ENCODE results near the gene DOK7. TPM values are rescaled to one million over a fixed set of nuclear protein-coding genes. Genes with fewer than 3 reads are reported as not detected.

Gene DOK7
- polyA plus RNA-seq, 1 donor (not counting 4 experiments of a cell fraction or from before 2014, with no cell fraction given), result 0.13 TPM

GRCh38 chr4:3445111-3445820 lies 17.8 kb upstream of the DOK7 start:
- no peaks in the 10 kb centered on the region for H3K79me2 ChIP-seq (ENCODE audit: control insufficient read depth, insufficient read depth, low read length)
- H3K4me3 ChIP-seq (ENCODE audit: control insufficient read depth in 2 of 3, extremely low read depth in 1 of 3, insufficient read depth in 2 of 3, low read depth in 1 of 3, low read length in 3 of 3), result no peak overlapping the region
- no peak overlapping the region for H3K4me2 ChIP-seq (ENCODE audit: control insufficient read depth, extremely low read depth, insufficient read depth, low read depth, low read length)
- no peaks in the 10 kb centered on the region for H3K36me3 ChIP-seq (ENCODE audit: control insufficient read depth in 2 of 2, extremely low read depth in 1 of 2, insufficient read depth in 2 of 2, low read length in 2 of 2)
- FAIRE-seq, result no peak
- H3K27ac ChIP-seq (ENCODE audit: control insufficient read depth, insufficient read depth, low read length), result no peak overlapping the region
- no peaks in the 10 kb centered on the region for H3K9me1 ChIP-seq (ENCODE audit: control insufficient read depth, extremely low read depth, insufficient read depth, low read length)
- dilution Hi-C loops (cut with MboI; ENCODE audit: extremely low pct_ligation_motif_present, low sequenced_read_pairs), result no loop called here
- TF ChIP-seq CTCF (optimal IDR thresholded peaks at IDR 0.05 in 1 of 3, IDR thresholded peaks at IDR 0.05 in 1 of 3, conservative IDR thresholded peaks at IDR 0.05 in 1 of 3; ENCODE audit: extremely low read depth in 1 of 3, insufficient read depth in 2 of 3, low read length in 3 of 3), result no peak
- TF ChIP-seq EZH2 (IDR thresholded peaks at IDR 0.05; ENCODE audit: low read length), result no peak
- no peaks in the 10 kb centered on the region for H3K9me3 ChIP-seq (ENCODE audit: control insufficient read depth, low read depth, low read length)
- H3K9ac ChIP-seq (ENCODE audit: control insufficient read depth, extremely low read depth, insufficient read depth, low read length), result no peak overlapping the region
- DNase-seq (ENCODE audit: low read depth, low spot score), result no peak
- H2AFZ ChIP-seq (ENCODE audit: control insufficient read depth, low read length), result no peak overlapping the region
- no peaks in the 10 kb centered on the region for H4K20me1 ChIP-seq (ENCODE audit: control insufficient read depth, extremely low read depth, insufficient read depth, low read length)
- H3K4me1 ChIP-seq (ENCODE audit: control insufficient read depth, extremely low read depth, insufficient read depth, low read length), result peaks cover 6% of the 10 kb centered on the region
- no peaks in the 10 kb centered on the region for H3K27me3 ChIP-seq (ENCODE audit: control insufficient read depth, extremely low read depth, insufficient read depth, low read length)

GRCh38 chr4:3445829-3446545 lies 17.1 kb upstream of the DOK7 start:
- dilution Hi-C loops (cut with MboI; ENCODE audit: extremely low pct_ligation_motif_present, low sequenced_read_pairs), result no loop called here
- no peaks in the 10 kb centered on the region for H3K36me3 ChIP-seq (ENCODE audit: control insufficient read depth in 2 of 2, extremely low read depth in 1 of 2, insufficient read depth in 2 of 2, low read length in 2 of 2)
- no peak for DNase-seq (ENCODE audit: low read depth, low spot score)
- H3K4me2 ChIP-seq (ENCODE audit: control insufficient read depth, extremely low read depth, insufficient read depth, low read depth, low read length), result no peak overlapping the region
- H2AFZ ChIP-seq (ENCODE audit: control insufficient read depth, low read length), result no peak overlapping the region
- H3K9me1 ChIP-seq (ENCODE audit: control insufficient read depth, extremely low read depth, insufficient read depth, low read length), result no peaks in the 10 kb centered on the region
- no peak for TF ChIP-seq CTCF (optimal IDR thresholded peaks at IDR 0.05 in 1 of 3, IDR thresholded peaks at IDR 0.05 in 1 of 3, conservative IDR thresholded peaks at IDR 0.05 in 1 of 3; ENCODE audit: extremely low read depth in 1 of 3, insufficient read depth in 2 of 3, low read length in 3 of 3)
- TF ChIP-seq EZH2 (IDR thresholded peaks at IDR 0.05; ENCODE audit: low read length), result no peak
- no peaks in the 10 kb centered on the region for H3K9me3 ChIP-seq (ENCODE audit: control insufficient read depth, low read depth, low read length)
- no peaks in the 10 kb centered on the region for H4K20me1 ChIP-seq (ENCODE audit: control insufficient read depth, extremely low read depth, insufficient read depth, low read length)
- H3K4me1 ChIP-seq (ENCODE audit: control insufficient read depth, extremely low read depth, insufficient read depth, low read length), result peaks cover 2% of the 10 kb centered on the region
- no peaks in the 10 kb centered on the region for H3K27me3 ChIP-seq (ENCODE audit: control insufficient read depth, extremely low read depth, insufficient read depth, low read length)
- H3K4me3 ChIP-seq (ENCODE audit: control insufficient read depth in 2 of 3, extremely low read depth in 1 of 3, insufficient read depth in 2 of 3, low read depth in 1 of 3, low read length in 3 of 3), result no peak overlapping the region
- no peaks in the 10 kb centered on the region for H3K79me2 ChIP-seq (ENCODE audit: control insufficient read depth, insufficient read depth, low read length)
- no peak for FAIRE-seq
- no peak overlapping the region for H3K9ac ChIP-seq (ENCODE audit: control insufficient read depth, extremely low read depth, insufficient read depth, low read length)
- H3K27ac ChIP-seq (ENCODE audit: control insufficient read depth, insufficient read depth, low read length), result no peak overlapping the region
